ENCODE data around the gene TEKT3. TPM values are rescaled to one million over a fixed set of nuclear protein-coding genes. Genes with fewer than 3 reads are reported as not detected.
A peak's percentile ranks its signal among the peaks of the same experiment; 100 is the strongest.

TEKT3 gene
- total and polyA plus RNA-seq, 2 of the 4 experiments (the other 2 are of a cell fraction), result 0.15 TPM; not detected in 1

DNA sequence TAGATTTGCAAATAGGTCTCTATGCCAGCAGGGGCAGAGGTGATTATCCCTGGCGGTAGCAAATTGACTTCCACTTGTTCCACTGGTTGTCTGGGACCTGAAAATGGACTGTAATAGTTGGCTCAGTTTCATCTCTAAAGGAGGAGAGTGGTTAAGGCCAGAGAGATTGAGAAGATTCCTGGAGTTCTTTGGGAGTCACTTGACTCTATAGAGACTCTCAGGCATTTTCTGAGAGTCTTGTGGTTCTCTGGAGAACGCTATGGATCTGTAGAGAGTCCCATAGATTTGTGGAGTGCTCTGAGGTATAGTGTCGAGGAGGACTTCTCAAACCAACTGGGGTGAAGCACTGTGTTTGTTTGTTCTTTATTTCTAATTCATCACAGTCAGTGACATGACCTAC, 67.4 kb downstream of the TEKT3 start:
- peak overlapping the region; percentile 92 for H2BK20ac ChIP-seq (ENCODE audit: low read depth, low read length)
- H3K56ac ChIP-seq (ENCODE audit: extremely low read depth, insufficient read depth, low read length), result no peak overlapping the region
- CTCF ChIA-PET, result no interaction called here
- peak overlapping the region; percentile 94; the same call in 2 of the 3 replicates for H2BK15ac ChIP-seq (ENCODE audit: low read depth, low read length)
- H4K8ac ChIP-seq (ENCODE audit: low read depth in 2 of 2, low read length in 2 of 2), result no peak overlapping the region; a peak in 1 of 4 replicates
- no peak for TF ChIP-seq MAZ (IDR thresholded peaks at IDR 0.05; ENCODE audit: borderline replicate concordance, low read depth, low read length)
- no peak for TF ChIP-seq CEBPB (IDR thresholded peaks at IDR 0.05; ENCODE audit: low read depth, low read length)
- no peak for TF ChIP-seq SMC3 (IDR thresholded peaks at IDR 0.05; ENCODE audit: low read depth, low read length)
- TF ChIP-seq, protein P1, sequence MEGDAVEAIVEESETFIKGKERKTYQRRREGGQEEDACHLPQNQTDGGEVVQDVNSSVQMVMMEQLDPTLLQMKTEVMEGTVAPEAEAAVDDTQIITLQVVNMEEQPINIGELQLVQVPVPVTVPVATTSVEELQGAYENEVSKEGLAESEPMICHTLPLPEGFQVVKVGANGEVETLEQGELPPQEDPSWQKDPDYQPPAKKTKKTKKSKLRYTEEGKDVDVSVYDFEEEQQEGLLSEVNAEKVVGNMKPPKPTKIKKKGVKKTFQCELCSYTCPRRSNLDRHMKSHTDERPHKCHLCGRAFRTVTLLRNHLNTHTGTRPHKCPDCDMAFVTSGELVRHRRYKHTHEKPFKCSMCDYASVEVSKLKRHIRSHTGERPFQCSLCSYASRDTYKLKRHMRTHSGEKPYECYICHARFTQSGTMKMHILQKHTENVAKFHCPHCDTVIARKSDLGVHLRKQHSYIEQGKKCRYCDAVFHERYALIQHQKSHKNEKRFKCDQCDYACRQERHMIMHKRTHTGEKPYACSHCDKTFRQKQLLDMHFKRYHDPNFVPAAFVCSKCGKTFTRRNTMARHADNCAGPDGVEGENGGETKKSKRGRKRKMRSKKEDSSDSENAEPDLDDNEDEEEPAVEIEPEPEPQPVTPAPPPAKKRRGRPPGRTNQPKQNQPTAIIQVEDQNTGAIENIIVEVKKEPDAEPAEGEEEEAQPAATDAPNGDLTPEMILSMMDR (conservative IDR thresholded peaks at IDR 0.05; ENCODE audit: low read depth, low read length), result no peak
- no peak for TF ChIP-seq FOS (IDR thresholded peaks at IDR 0.05; ENCODE audit: low read depth, low read length)
- peak overlapping the region; percentile 12; the same call in 1 of the 2 replicates for H3K18ac ChIP-seq (ENCODE audit: low read depth, low read length)
- peak overlapping the region; percentile 43; the same call in 1 of the 2 replicates for H2AK5ac ChIP-seq (ENCODE audit: low read depth, low read length)
- peaks cover 30% of the 10 kb centered on the region for H3K4me1 ChIP-seq (ENCODE audit: control insufficient read depth, insufficient read depth, low read length)
- H4K5ac ChIP-seq (ENCODE audit: low read depth, low read length), result no peak overlapping the region
- H2BK120ac ChIP-seq (ENCODE audit: low read depth, low read length), result peak overlapping the region; percentile 94
- in situ Hi-C loops (cut with MboI; ENCODE audit: low sequenced_read_pairs) (loop anchor here (25.0 kb wide), 2 partner anchors 388 to 688 kb away; no protein-coding TSS in a partner anchor), dilution Hi-C loops (cut with HindIII; ENCODE audit: low sequenced_read_pairs, unreplicated experiment) (no loop called here), intact Hi-C loops (cut with micrococcal nuclease) (no loop called here)
- H3K9me3 ChIP-seq (ENCODE audit: control insufficient read depth, insufficient read depth, low read length), result peaks cover 4% of the 10 kb centered on the region
- no TSS peak for BruUV-seq (replicated peaks)
- H3K9ac ChIP-seq (ENCODE audit: low read depth, low read length), result no peak overlapping the region
- peak overlapping the region; percentile 48; the same call in 1 of the 2 replicates for H3K14ac ChIP-seq (replicated peaks; ENCODE audit: low read depth, low read length)
- peak overlapping the region; percentile 94 for H3K4ac ChIP-seq (ENCODE audit: low read depth, low read length)
- no peak for ATAC-seq (ENCODE audit: low read depth)
- H3K4me2 ChIP-seq (ENCODE audit: low read depth, low read length), result no peak overlapping the region
- peaks cover 11% of the 10 kb centered on the region for H3K27me3 ChIP-seq (ENCODE audit: control insufficient read depth, insufficient read depth, low read length)
- no peak overlapping the region for H2BK5ac ChIP-seq (ENCODE audit: low read depth, low read length, poor library complexity, severe bottlenecking)
- H3K23ac ChIP-seq (ENCODE audit: low read depth, low read length), result 0 out of 2 replicates have a peak overlapping the region, but pooled peaks have one; percentile 68
- no peaks in the 10 kb centered on the region for H3K79me1 ChIP-seq (ENCODE audit: low read depth in 1 of 2, low read length in 2 of 2)
- peak overlapping the region; percentile 80; the same call in 1 of the 2 replicates for H4K91ac ChIP-seq (ENCODE audit: insufficient read depth, low read depth, low read length)
- WGBS, 2 experiments (ENCODE audit: extremely low coverage in 2 of 2, insufficient read length in 1 of 2), result no CpG with 5 or more reads among the region's 3 CpGs
- H3K4me3 ChIP-seq (ENCODE audit: insufficient read depth, low read depth, low read length), result no peak overlapping the region
- H4K20me1 ChIP-seq (ENCODE audit: insufficient read depth, low read length), result peaks cover 13% of the 10 kb centered on the region; the same call in 1 of the 2 replicates
- no peak for DNase-seq
- no peak overlapping the region for H2AK9ac ChIP-seq (replicated peaks; ENCODE audit: low read depth, low read length, poor library complexity)
- H3K27ac ChIP-seq (ENCODE audit: insufficient read depth, low read length), result no peak overlapping the region; the same call in 1 of the 2 replicates
- peaks cover 20% of the 10 kb centered on the region for H3K9me1 ChIP-seq (ENCODE audit: insufficient read depth, low read length)
- no peaks in the 10 kb centered on the region for H3K36me3 ChIP-seq (ENCODE audit: control insufficient read depth, insufficient read depth, low read length)
- H2AFZ ChIP-seq (replicated peaks; ENCODE audit: low read length, poor library complexity), result no peak overlapping the region
- POLR2A ChIA-PET (ENCODE audit: unreplicated experiment), result no interaction called here
